ENCODE results near the gene NPNT.

The NPNT gene

GRCh38 chr4:105971036-105971435 is 75.8 kb downstream of the NPNT start:
- no peak for DNase-seq

GRCh38 chr4:105972946-105973621 is 77.8 kb downstream of the NPNT start:
- DNase-seq, result no peak

- no peak for DNase-seq
Observed at GRCh38 chr4:105976915-105977314, 81.6 kb downstream of the NPNT start.

- peak in 1 of 4 experiments; percentile 0 for DNase-seq
Observed at GRCh38 chr4:105978684-105979296, 83.5 kb downstream of the NPNT start.

GRCh38 chr4:105979506-105979905 is 84.2 kb downstream of the NPNT start:
- DNase-seq, result no peak

- DNase-seq, result no peak
Observed at GRCh38 chr4:105988671-105989070, 93.4 kb downstream of the NPNT start.

GRCh38 chr4:105989485-105990242 is 94.4 kb downstream of the NPNT start:
- DNase-seq, result no peak

- no peak for DNase-seq
Observed at GRCh38 chr4:105990933-105991332, 95.7 kb downstream of the NPNT start.

- DNase-seq, result no peak
Observed at GRCh38 chr4:105991726-105992125, 96.5 kb downstream of the NPNT start.

GRCh38 chr4:105992641-105993305 is 97.5 kb downstream of the NPNT start:
- no peak for DNase-seq

- no peak for DNase-seq
Observed at GRCh38 chr4:105994061-105994460, 98.8 kb downstream of the NPNT start.

GRCh38 chr4:105994841-105995501 is 99.7 kb downstream of the NPNT start:
- DNase-seq, result no peak

GRCh38 chr4:105996845-105997244 is 101.6 kb downstream of the NPNT start:
- DNase-seq, result no peak

GRCh38 chr4:105998171-105999063 is 103.1 kb downstream of the NPNT start:
- no peak for DNase-seq

- no peak for DNase-seq
Observed at GRCh38 chr4:106002994-106003393, 107.7 kb downstream of the NPNT start.

GRCh38 chr4:106010761-106011160 is 115.5 kb downstream of the NPNT start:
- no peak for DNase-seq

GRCh38 chr4:106011387-106011786 is 116.1 kb downstream of the NPNT start:
- no peak for DNase-seq

GRCh38 chr4:106017975-106018374 is 122.7 kb downstream of the NPNT start:
- no peak for DNase-seq

- DNase-seq, result no peak
Observed at GRCh38 chr4:106019771-106020170, 124.5 kb downstream of the NPNT start.

Measured in suppressor macrophage (primary cell).